ENCODE measurements around the gene GALR2. TPM values are rescaled to one million over a fixed set of nuclear protein-coding genes. Genes with fewer than 3 reads are reported as not detected.

GALR2 gene
- total RNA-seq, 1 experiment from 2014 or later, result not detected

DNA sequence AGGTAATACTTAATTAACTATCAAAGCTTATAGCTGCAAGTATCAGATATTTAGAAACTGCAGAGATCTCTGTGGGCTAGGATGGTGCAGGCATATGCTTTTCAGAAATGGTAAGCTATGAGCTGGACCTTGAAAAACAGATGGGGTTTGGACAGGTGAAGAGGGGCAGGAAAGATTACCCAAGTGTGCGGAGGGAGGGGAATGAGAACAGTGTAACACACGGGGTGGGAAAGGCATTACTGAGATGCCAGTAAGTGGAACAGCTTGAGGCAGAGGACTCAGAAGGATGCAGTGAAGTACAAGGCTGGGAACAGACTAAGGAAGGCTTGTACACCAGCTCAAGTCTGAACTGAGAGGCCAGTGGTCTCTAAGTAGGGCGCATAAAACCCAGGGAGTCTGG, 25.3 kb upstream of the GALR2 start:
- H3K9me3 ChIP-seq (ENCODE audit: low read depth, low read length, poor library complexity, severe bottlenecking), result no peaks in the 10 kb centered on the region
- CTCF ChIA-PET, result interaction anchor here (0.5 kb wide), 1 partner anchor 51 kb away, joined by 6 read pairs; no protein-coding TSS in a partner anchor
- TF ChIP-seq EZH2 (IDR thresholded peaks at IDR 0.05; ENCODE audit: borderline replicate concordance, low read depth, low read length, poor library complexity, severe bottlenecking), result no peak
- TF ChIP-seq, protein P1, sequence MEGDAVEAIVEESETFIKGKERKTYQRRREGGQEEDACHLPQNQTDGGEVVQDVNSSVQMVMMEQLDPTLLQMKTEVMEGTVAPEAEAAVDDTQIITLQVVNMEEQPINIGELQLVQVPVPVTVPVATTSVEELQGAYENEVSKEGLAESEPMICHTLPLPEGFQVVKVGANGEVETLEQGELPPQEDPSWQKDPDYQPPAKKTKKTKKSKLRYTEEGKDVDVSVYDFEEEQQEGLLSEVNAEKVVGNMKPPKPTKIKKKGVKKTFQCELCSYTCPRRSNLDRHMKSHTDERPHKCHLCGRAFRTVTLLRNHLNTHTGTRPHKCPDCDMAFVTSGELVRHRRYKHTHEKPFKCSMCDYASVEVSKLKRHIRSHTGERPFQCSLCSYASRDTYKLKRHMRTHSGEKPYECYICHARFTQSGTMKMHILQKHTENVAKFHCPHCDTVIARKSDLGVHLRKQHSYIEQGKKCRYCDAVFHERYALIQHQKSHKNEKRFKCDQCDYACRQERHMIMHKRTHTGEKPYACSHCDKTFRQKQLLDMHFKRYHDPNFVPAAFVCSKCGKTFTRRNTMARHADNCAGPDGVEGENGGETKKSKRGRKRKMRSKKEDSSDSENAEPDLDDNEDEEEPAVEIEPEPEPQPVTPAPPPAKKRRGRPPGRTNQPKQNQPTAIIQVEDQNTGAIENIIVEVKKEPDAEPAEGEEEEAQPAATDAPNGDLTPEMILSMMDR (conservative IDR thresholded peaks at IDR 0.05; ENCODE audit: low read depth, low read length), result no peak
- peaks cover 69% of the 10 kb centered on the region for H3K36me3 ChIP-seq (ENCODE audit: insufficient read depth, low read length, poor library complexity, severe bottlenecking)
- POLR2A ChIA-PET (ENCODE audit: low non-redundant PET), result no interaction called here
- H3K4me3 ChIP-seq (ENCODE audit: low read depth, low read length, poor library complexity, severe bottlenecking), result no peak overlapping the region
- intact Hi-C loops (cut with micrococcal nuclease; ENCODE audit: unreplicated experiment), result no loop called here
- BruUV-seq (replicated peaks), result no TSS peak
- no peak overlapping the region for H3K27ac ChIP-seq (ENCODE audit: low read depth, low read length, poor library complexity, severe bottlenecking)
- no peak for DNase-seq (ENCODE audit: low spot score)
- H3K4me1 ChIP-seq (ENCODE audit: insufficient read depth, low read length, poor library complexity, severe bottlenecking), result peaks cover 10% of the 10 kb centered on the region
- H3K27me3 ChIP-seq (replicated peaks; ENCODE audit: insufficient read depth, low read depth, low read length, poor library complexity), result no peaks in the 10 kb centered on the region

DNA sequence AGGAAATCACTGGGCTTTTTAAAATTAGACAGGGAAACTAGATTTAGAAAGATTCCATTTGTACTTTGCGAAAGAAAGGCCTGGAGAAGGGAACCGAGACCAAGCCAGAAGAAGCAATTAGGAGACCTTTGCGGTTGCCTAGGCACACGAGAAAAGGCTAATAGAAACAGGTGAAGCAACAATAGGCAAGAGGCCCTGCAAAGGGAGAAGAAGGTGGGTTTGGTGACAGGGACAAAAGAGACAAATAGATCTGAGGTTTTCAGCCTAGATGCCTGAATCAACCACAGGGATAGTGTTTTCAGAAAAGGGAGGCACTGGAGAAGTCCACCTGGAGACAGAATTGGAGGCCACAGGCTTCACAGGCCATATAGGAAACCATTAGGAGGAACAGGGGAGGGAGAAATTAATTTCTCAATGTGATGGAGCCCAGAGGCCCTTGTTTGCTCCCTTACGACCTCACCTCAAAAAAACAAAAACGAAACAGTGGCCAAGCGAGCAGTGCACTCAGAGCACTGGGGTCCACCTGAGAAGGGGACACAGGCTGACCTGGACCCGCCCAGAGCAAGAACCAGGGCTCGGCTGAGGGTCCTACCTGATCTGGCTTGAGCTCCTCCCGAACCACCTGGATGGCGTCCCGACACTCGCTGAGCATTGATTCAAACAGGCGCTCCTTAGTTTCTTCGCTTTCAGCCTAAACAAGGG, 24.6 kb upstream of the GALR2 start:
- H3K27ac ChIP-seq (ENCODE audit: low read depth, low read length, poor library complexity, severe bottlenecking), result no peak overlapping the region
- H3K36me3 ChIP-seq (ENCODE audit: insufficient read depth, low read length, poor library complexity, severe bottlenecking), result peaks cover 67% of the 10 kb centered on the region
- POLR2A ChIA-PET (ENCODE audit: low non-redundant PET), result no interaction called here
- H3K4me1 ChIP-seq (ENCODE audit: insufficient read depth, low read length, poor library complexity, severe bottlenecking), result peaks cover 10% of the 10 kb centered on the region
- intact Hi-C loops (cut with micrococcal nuclease; ENCODE audit: unreplicated experiment), result no loop called here
- H3K9me3 ChIP-seq (ENCODE audit: low read depth, low read length, poor library complexity, severe bottlenecking), result no peaks in the 10 kb centered on the region
- CTCF ChIA-PET, result no interaction called here
- no peak for DNase-seq (ENCODE audit: low spot score)
- TF ChIP-seq EZH2 (IDR thresholded peaks at IDR 0.05; ENCODE audit: borderline replicate concordance, low read depth, low read length, poor library complexity, severe bottlenecking), result no peak
- TF ChIP-seq, protein P1 (conservative IDR thresholded peaks at IDR 0.05; ENCODE audit: low read depth, low read length), result no peak
- no peak overlapping the region for H3K4me3 ChIP-seq (ENCODE audit: low read depth, low read length, poor library complexity, severe bottlenecking)
- no peaks in the 10 kb centered on the region for H3K27me3 ChIP-seq (replicated peaks; ENCODE audit: insufficient read depth, low read depth, low read length, poor library complexity)
- no TSS peak for BruUV-seq (replicated peaks)

DNA sequence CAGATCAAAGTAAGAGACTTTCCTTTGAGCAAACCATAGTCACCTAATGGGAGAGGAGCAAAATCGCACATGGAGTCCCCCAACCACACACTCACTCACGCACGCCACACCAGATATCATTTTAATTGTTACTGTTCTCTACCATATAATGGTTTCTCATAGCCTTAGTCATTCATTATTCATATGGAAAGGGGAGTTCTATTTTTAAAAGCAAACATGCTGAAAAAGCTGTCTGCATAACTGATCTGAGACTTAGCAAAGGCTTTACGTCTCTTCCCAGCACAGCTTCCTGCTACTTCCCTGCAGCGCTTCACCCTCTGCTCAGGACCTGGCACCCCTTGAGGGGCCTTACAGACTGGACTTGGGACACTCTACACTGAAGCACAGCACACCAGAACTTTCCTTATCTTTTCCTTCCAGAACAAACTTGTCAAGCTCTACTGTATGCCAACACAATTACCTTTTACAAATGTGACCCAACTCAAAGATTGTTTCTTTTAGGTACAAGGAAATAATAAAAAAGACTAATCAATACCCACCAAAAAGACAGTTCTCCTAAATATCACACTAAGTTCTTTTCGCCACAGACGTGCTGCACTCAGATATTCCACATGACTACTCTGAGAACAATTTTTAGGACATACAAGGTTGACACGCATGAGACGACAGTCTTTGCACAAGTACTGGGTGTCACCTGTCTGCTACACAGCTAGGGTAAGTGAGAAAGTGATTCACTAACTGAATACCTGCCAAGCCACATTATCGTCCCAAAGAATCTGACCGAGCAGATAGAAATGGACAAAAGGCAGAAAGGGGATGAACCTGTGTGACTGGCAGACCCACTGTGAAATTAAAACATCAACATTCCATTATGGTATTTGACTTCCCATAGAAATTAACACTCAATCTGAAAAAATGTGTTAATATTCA, 23.8 kb upstream of the GALR2 start:
- no TSS peak for BruUV-seq (replicated peaks)
- H3K4me1 ChIP-seq (ENCODE audit: insufficient read depth, low read length, poor library complexity, severe bottlenecking), result peaks cover 10% of the 10 kb centered on the region
- no peak for TF ChIP-seq EZH2 (IDR thresholded peaks at IDR 0.05; ENCODE audit: borderline replicate concordance, low read depth, low read length, poor library complexity, severe bottlenecking)
- no peak overlapping the region for H3K27ac ChIP-seq (ENCODE audit: low read depth, low read length, poor library complexity, severe bottlenecking)
- ChIA-PET POLR2A (ENCODE audit: low non-redundant PET) (no interaction called here), CTCF (no interaction called here)
- H3K36me3 ChIP-seq (ENCODE audit: insufficient read depth, low read length, poor library complexity, severe bottlenecking), result peaks cover 63% of the 10 kb centered on the region
- H3K27me3 ChIP-seq (replicated peaks; ENCODE audit: insufficient read depth, low read depth, low read length, poor library complexity), result no peaks in the 10 kb centered on the region
- intact Hi-C loops (cut with micrococcal nuclease; ENCODE audit: unreplicated experiment), result no loop called here
- DNase-seq (ENCODE audit: low spot score), result no peak
- H3K4me3 ChIP-seq (ENCODE audit: low read depth, low read length, poor library complexity, severe bottlenecking), result no peak overlapping the region
- no peaks in the 10 kb centered on the region for H3K9me3 ChIP-seq (ENCODE audit: low read depth, low read length, poor library complexity, severe bottlenecking)
